SU-DHL-6 (cell line): Measurements from ENCODE around the gene KANK2.

Experiments
- H2AFZ ChIP-seq: fragments of 200-600 bp; sonication (generic); 2 replicates; pipeline ENCODE4 v1.6.1; 2014; ENCODE audit warnings: low read depth, mild to moderate bottlenecking, moderate library complexity, mixed read lengths, antibody characterized with exemption, low read length; ENCODE audit not compliant: severe bottlenecking
- H3F3A ChIP-seq: fragments of 200-600 bp; shearing (Covaris generic); 2 replicates; pipeline ENCODE4 v1.6.0; 2016; ENCODE audit warnings: antibody characterized with exemption, mild to moderate bottlenecking; ENCODE audit not compliant: insufficient read depth
- H3K27ac ChIP-seq: fragments of 200-600 bp; sonication (generic); 2 replicates; pipeline ENCODE4 v1.5.1; 2016; ENCODE audit warnings: low read depth, mild to moderate bottlenecking, low read length, moderate library complexity, mixed read lengths
- H3K27me3 ChIP-seq: fragments of 200-600 bp; sonication (generic), shearing (Covaris generic); 2 replicates; pipeline ENCODE4 v1.6.0; 2014; ENCODE audit warnings: mild to moderate bottlenecking, low read length
- H3K36me3 ChIP-seq: fragments of 200-600 bp; sonication (generic); 2 replicates; pipeline ENCODE4 v1.6.1; 2014; ENCODE audit warnings: mild to moderate bottlenecking, low read length, mixed read lengths
- H3K4me2 ChIP-seq: fragments of 300-600, 200-600 bp; shearing (Covaris generic), sonication (generic); 2 replicates; pipeline ENCODE4 v1.6.0; 2014; ENCODE audit warnings: low read length, low read depth, mild to moderate bottlenecking; ENCODE audit not compliant: poor library complexity, severe bottlenecking
- H3K4me3 ChIP-seq: fragments of 200-600 bp; sonication (generic); 2 replicates; pipeline ENCODE4 v1.5.1; 2014; ENCODE audit warnings: antibody characterized with exemption, low read length, mild to moderate bottlenecking, mixed read lengths; ENCODE audit not compliant: insufficient read depth, poor library complexity, severe bottlenecking
- H3K79me2 ChIP-seq: fragments of 200-600 bp; sonication (generic); 2 replicates; pipeline ENCODE4 v1.6.1; 2014; ENCODE audit warnings: mild to moderate bottlenecking, low read length, moderate library complexity; ENCODE audit not compliant: insufficient read depth
- H3K9ac ChIP-seq: fragments of 200-600 bp; sonication (generic); 2 replicates; pipeline ENCODE4 v1.7.0; 2014; ENCODE audit warnings: mild to moderate bottlenecking, low read length
- H3K9me2 ChIP-seq: fragments of 200-600 bp; sonication (generic); replicated peaks from 2 replicates; pipeline ENCODE4 v1.6.1; 2014; ENCODE audit warnings: low read length; ENCODE audit not compliant: insufficient read depth
- H3K9me3 ChIP-seq: fragments of 200-600 bp; sonication (generic); 2 replicates; pipeline ENCODE4 v1.6.1; 2014; ENCODE audit warnings: low read length, mixed read lengths; ENCODE audit not compliant: insufficient read depth
- H4K20me1 ChIP-seq: fragments of 200-600 bp; sonication (generic); 2 replicates; pipeline ENCODE4 v1.6.1; 2014; ENCODE audit warnings: low read depth, mild to moderate bottlenecking, antibody characterized with exemption, low read length, moderate library complexity, mixed read lengths
- CTCF ChIP-seq: fragments of 200-600 bp; sonication (generic); IDR thresholded peaks from one replicate; pipeline ENCODE4 v1.5.1; 2017; ENCODE audit warnings: antibody characterized with exemption, mild to moderate bottlenecking, low read length, moderate library complexity; ENCODE audit not compliant: insufficient read depth, poor library complexity, severe bottlenecking
- EZH2phosphoT487 ChIP-seq: fragments of 200-600 bp; sonication (generic), shearing (Covaris generic); conservative IDR thresholded peaks from 2 replicates; pipeline ENCODE4 v1.6.1; 2018; ENCODE audit warnings: mild to moderate bottlenecking, antibody characterized with exemption, low read length, moderate library complexity, mixed read lengths

Gene KANK2

GRCh38 chr19:11204076-11204602 lies 6.8 kb upstream of the KANK2 start:
- Histone ChIP-seq H3K9ac (no peak overlapping the region), H3K27me3 (no peaks in the 10 kb centered on the region), H2AFZ (no peak overlapping the region), H3K4me2 (no peak overlapping the region), H3F3A (0 out of 2 replicates have a peak, but pooled peaks cover 4% of the 10 kb centered on the region), H3K36me3 (no peaks in the 10 kb centered on the region), H4K20me1 (no peaks in the 10 kb centered on the region), H3K79me2 (no peaks in the 10 kb centered on the region), H3K9me3 (no peaks in the 10 kb centered on the region), H3K9me2 (no peaks in the 10 kb centered on the region), H3K27ac (no peak overlapping the region), H3K4me3 (no peak overlapping the region)
- TF ChIP-seq CTCF (peak; percentile 9), EZH2phosphoT487 (no peak)

- no peaks in the 10 kb centered on the region for H4K20me1 ChIP-seq
- H3F3A ChIP-seq, result 0 out of 2 replicates have a peak, but pooled peaks cover 4% of the 10 kb centered on the region
- H3K27ac ChIP-seq, result no peak overlapping the region
- no peaks in the 10 kb centered on the region for H3K9me2 ChIP-seq
- no peak overlapping the region for H2AFZ ChIP-seq
- no peaks in the 10 kb centered on the region for H3K9me3 ChIP-seq
- no peaks in the 10 kb centered on the region for H3K27me3 ChIP-seq
- no peaks in the 10 kb centered on the region for H3K79me2 ChIP-seq
- no peak overlapping the region for H3K9ac ChIP-seq
- H3K36me3 ChIP-seq, result no peaks in the 10 kb centered on the region
- TF ChIP-seq EZH2phosphoT487 (no peak), CTCF (peak; percentile 70)
- H3K4me2 ChIP-seq, result no peak overlapping the region
- no peak overlapping the region for H3K4me3 ChIP-seq
Observed at GRCh38 chr19:11203194-11204075, 6.1 kb upstream of the KANK2 start.

GRCh38 chr19:11202488-11203193 lies 5.3 kb upstream of the KANK2 start:
- H3K27me3 ChIP-seq, result no peaks in the 10 kb centered on the region
- no peaks in the 10 kb centered on the region for H3K9me2 ChIP-seq
- H3K79me2 ChIP-seq, result no peaks in the 10 kb centered on the region
- 0 out of 2 replicates have a peak, but pooled peaks cover 8% of the 10 kb centered on the region for H3F3A ChIP-seq
- no peak overlapping the region for H2AFZ ChIP-seq
- H3K9ac ChIP-seq, result no peak overlapping the region
- no peaks in the 10 kb centered on the region for H4K20me1 ChIP-seq
- no peaks in the 10 kb centered on the region for H3K9me3 ChIP-seq
- no peak overlapping the region for H3K4me2 ChIP-seq
- no peaks in the 10 kb centered on the region for H3K36me3 ChIP-seq
- no peak overlapping the region for H3K4me3 ChIP-seq
- no peak for TF ChIP-seq CTCF
- TF ChIP-seq EZH2phosphoT487, result no peak
- H3K27ac ChIP-seq, result no peak overlapping the region
